OCI-LY7 (cell line): ENCODE results near the gene ACOT9.

Source experiments
- CTCF ChIP-seq: fragments of 200-600 bp; sonication (generic); conservative IDR thresholded peaks from 2 replicates; pipeline ENCODE4 v1.5.1; 2014; ENCODE audit warnings: mild to moderate bottlenecking, antibody characterized with exemption, low read length, moderate library complexity, mixed read lengths
- EZH2phosphoT487 ChIP-seq: fragments of 200-600 bp; sonication (generic); IDR thresholded peaks from 2 replicates; pipeline ENCODE4 v1.6.1; 2018; ENCODE audit warnings: low read depth, borderline replicate concordance, mild to moderate bottlenecking, mixed run types, antibody characterized with exemption, low read length, moderate library complexity, mixed read lengths

GRCh38 chrX:23742174-23742696 lies 841 bp downstream of the ACOT9 start:
- TF ChIP-seq CTCF (no peak), EZH2phosphoT487 (no peak)
